GM19351 (cell line): ENCODE data around the gene OSBPL10.
A peak's percentile ranks its signal among the peaks of the same experiment; 100 is the strongest.
"Not testable (repeated sequence)": the region's sequence is repeated elsewhere in the genome, so short reads cannot be mapped to it uniquely, and the experiment has no call there.

Experiments
- ATAC-seq: cut with Tn5 transposase; IDR thresholded peaks from one replicate; pipeline ENCODE4 v1.9.1; 2021; ENCODE audit warnings: mild to moderate bottlenecking, moderate library complexity; ENCODE audit not compliant: unreplicated experiment

The OSBPL10 gene, protein sequence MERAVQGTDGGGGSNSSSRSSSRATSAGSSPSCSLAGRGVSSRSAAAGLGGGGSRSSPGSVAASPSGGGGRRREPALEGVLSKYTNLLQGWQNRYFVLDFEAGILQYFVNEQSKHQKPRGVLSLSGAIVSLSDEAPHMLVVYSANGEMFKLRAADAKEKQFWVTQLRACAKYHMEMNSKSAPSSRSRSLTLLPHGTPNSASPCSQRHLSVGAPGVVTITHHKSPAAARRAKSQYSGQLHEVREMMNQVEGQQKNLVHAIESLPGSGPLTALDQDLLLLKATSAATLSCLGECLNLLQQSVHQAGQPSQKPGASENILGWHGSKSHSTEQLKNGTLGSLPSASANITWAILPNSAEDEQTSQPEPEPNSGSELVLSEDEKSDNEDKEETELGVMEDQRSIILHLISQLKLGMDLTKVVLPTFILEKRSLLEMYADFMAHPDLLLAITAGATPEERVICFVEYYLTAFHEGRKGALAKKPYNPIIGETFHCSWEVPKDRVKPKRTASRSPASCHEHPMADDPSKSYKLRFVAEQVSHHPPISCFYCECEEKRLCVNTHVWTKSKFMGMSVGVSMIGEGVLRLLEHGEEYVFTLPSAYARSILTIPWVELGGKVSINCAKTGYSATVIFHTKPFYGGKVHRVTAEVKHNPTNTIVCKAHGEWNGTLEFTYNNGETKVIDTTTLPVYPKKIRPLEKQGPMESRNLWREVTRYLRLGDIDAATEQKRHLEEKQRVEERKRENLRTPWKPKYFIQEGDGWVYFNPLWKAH

DNA sequence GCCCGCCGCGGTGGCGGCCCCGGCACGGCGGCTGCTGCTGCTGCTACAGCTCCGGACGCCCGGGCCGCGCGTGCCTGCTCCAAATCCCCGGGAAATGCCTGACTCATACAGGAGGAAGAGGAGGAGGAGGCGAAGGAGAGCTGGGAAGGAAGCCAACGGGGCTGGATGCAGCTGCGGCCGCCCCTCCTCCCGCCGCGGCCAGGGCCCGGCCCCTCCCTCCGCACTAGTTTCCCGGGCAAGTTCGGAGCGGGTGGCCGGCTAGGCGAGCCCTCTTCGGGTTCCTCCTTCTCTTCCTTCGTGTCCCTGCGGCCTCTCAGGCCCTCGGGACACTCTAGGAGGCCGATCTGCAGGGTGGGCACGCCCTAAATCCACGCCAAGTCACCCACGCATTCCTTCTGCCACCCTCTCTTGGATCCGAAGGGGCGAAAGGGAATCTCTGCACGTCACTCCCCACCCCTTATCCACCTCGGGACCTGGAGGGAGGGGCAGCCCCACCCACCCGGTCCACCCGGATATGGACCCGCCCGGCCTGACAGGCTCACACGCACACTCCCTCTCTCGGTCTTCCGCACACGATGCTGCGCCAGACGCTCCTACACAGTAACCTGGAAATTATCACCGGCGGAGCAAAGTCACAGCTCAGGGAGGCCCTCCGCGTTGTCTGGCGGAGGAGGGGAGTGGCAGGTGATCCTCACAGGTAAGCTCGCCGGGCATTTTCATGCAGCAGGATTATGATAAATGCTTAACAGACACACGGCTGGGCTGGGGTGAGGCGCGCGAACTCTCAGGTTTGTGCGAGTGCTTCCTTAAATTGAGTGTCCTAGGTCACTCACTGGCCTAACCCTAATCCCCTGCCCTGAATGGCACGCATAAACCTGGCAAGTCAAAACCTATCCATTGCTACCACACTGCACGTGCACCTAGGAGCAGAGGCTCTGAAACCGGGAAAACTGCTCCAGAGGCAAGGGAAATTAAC is at the start of gene OSBPL10, which contains the start of gene ZNF860:
Gene OSBPL10 (minus strand): TSS at position 57 of the 976 bp plus-strand sequence. CDS start 83 bp downstream, outside the sequence.
Gene ZNF860 (plus strand): TSS at position 545 of the 976 bp plus-strand sequence. CDS start 7,330 bp downstream, outside the sequence.
- ATAC-seq, result peak; percentile 21

DNA sequence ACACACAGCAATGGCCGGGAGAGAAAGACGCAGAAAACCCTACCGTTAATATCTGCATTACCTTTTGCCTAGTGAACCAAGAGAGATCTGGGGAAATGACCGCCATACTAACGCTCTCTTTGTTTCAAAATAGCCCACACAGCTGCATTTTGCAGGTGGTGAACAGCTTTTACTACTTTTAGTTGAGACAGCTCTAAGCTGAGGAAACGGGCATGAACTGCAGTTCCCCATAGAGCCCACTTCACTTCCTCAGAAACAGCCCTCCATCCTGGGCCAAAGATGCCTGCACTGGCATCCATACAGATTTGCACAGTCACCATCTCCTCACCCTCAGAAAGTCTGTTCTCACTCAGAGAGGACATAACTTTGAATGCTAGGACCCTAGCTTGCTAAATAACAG is 45.5 kb upstream of the OSBPL10 start:
- no peak for ATAC-seq

DNA sequence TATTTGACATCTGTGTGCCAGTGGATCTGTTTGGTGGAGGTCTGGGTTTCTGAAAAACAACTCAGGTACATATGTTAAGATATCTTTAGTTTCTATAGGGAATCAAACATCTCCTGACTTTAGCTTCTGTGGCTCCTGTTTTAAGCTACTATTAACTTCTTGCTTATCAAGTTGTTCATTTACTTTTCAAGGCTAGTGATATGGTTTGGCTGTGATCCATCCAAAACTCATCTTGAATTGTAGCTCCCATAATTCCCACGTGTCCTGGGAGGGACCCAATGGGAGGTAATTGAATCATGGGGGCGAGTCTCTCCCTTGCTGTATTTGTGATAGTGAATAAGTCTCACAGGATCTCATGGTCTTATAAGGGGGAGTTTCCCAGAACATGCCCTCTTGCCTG is 41.9 kb upstream of the OSBPL10 start:
- ATAC-seq, result no peak

DNA sequence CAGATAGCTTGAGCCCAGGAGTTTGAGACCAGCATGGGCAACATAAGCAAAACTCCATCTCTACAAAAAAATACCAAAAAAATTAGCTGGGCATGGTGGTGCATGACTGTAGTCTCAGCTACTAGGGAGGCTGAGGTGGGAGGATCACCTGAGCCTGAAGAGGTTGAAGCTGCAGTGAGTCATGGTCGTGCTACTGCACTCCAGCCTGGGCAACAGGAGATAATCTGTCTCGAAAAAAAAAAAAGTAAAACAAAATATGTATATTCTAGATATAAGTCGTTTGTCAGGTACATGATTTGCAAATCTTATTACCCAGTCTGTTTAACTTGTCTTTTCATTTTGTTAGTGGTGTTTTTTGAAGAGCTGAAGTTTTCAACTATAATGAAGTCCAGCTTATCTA is 40.7 kb upstream of the OSBPL10 start:
- ATAC-seq, result no peak

DNA sequence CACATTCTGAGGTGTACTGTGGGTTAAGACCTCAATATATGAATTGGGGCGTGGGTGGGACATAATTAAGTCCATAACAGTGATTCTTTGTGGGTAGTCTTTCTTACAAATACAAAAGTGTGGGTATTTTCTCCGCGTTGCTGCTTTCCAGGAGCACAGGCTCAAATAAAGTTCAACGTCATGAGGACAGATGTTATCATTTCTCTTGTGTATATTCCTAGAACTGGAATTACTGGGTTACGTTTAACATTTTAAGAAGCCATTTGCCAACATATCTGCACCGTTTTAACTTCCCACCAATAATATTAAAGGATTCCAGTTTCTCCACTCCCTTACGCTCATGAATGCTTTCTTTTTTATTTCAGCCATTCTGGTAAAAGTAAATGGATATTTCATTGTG is 40.1 kb upstream of the OSBPL10 start:
- no peak for ATAC-seq

DNA sequence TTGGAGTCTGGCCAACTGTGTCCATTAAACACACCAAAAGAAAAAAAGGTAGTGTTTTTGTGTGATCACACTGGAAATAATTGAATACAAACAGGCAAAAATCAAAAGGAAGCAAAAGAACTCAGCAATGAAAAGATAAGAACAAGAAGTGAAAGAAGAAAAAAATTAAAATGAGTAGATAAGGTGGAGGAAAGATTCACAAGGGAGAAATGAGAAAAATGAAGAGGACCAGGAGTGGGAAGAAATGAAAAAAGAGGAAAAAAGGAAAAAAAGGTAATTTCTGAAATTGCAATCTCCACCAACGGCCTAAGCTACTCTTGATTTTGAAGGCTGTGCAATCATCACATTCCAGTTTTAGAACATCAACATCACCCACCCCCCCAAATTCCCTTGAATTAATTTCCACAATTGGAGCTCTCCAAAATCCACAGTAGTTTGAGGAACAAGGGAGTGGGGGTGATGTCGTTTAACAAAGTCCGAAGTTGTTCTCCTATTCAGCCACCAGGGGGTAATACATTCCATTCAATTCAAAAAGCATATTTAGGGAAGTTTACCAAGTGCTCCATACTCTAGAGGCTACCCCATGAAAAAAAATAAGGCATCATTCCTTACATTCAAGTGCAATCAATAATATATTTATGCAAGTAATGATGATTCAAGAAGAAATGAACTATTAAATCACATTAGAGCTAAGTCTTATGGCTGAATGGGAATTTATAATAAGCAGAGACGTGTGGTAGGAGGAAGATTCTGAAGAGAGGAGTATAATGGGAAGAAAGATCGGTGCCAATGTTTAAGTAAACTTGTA is 37.9 kb upstream of the OSBPL10 start:
- ATAC-seq, result peak; percentile 59

DNA sequence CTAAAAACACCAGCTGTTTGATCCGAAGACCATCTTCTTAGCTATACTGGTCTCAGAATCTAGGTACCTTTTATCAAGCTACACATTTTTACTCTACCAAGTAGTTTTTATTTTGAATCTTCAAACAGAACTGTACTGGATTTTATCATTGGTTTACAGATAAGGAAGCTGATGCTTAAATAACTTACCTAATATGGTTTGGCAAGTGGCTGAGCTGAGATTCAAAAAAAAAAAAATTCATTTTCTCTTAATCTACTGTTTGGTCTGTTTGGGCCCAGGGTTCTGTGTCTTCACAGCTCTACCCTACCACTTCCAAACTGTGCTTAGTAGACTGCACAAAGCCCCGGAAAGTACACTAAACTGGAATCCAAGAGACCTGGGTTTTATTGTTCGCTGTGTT is 36.2 kb upstream of the OSBPL10 start:
- no peak for ATAC-seq

DNA sequence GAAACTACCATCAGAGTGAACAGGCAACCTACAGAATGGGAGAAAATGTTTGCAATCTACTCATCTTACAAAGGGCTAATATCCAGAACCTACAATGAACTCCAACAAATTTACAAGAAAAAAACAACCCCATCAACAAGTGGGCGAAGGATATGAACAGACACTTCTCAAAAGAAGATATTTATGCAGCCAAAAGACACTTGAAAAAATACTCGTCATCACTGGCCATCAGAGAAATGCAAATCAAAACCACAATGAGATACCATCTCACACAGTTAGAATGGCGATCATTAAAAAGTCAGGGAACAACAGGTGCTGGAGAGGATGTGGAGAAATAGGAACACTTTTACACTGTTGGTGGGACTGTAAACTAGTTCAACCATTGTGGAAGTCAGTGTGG is 34.6 kb upstream of the OSBPL10 start:
- not testable (repeated sequence) for ATAC-seq

DNA sequence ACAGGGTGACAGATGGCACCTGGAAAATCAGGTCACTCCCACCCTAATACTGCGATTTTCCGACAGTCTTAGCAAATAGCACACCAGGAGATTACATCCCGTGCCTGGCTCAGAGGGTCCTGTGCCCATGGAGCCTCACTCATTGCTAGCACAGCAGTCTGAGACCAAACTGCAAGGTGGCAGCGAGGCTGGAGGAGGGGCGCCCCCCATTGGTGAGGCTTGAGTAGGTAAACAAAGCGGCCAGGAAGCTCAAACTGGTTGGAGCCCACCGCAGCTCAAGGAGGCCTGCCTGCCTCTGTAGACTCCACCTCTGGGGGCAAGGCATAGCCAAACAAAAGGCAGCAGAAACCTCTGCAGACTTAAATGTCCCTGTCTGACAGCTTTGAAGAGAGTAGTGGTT is 29.6 kb upstream of the OSBPL10 start:
- not testable (repeated sequence) for ATAC-seq

DNA sequence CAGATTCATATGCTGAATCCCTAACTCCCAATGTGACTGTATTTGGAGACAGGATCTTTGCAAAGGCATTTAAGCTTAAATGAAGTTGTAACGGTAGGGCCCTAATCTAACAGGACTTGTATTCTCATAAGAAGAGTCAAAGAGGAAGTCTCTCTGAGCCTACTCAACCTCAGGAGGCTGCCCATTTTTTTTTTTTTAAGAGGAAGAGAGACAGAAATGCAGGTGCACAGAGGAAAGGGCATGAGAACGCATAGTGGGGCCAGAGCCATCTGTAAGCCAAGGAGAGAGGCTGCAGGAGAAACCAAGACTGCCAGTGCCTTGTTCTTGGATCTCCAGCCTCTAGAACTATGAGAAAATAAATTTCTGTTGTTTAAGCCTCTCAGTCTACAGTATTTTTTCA is 28.9 kb upstream of the OSBPL10 start:
- ATAC-seq, result no peak

DNA sequence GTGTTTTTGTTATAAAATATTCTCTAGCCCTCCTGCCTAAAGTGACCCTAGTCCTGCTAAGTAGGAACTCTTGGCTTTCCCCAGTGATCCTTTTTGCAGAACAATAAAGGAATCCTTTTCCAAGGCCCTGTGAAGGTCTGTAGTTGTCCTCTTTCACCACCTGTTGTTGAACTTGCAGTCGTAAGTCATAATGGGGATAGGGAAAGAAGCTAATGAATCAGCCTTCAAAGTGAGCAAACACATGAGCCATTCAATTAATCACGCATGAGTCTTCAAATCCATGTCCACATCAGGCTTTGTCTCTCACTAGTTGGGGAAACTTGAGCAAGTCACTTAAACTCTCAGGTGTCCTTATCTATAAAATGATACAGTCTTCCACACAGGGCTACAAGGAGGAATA is 28.0 kb upstream of the OSBPL10 start:
- ATAC-seq, result no peak

DNA sequence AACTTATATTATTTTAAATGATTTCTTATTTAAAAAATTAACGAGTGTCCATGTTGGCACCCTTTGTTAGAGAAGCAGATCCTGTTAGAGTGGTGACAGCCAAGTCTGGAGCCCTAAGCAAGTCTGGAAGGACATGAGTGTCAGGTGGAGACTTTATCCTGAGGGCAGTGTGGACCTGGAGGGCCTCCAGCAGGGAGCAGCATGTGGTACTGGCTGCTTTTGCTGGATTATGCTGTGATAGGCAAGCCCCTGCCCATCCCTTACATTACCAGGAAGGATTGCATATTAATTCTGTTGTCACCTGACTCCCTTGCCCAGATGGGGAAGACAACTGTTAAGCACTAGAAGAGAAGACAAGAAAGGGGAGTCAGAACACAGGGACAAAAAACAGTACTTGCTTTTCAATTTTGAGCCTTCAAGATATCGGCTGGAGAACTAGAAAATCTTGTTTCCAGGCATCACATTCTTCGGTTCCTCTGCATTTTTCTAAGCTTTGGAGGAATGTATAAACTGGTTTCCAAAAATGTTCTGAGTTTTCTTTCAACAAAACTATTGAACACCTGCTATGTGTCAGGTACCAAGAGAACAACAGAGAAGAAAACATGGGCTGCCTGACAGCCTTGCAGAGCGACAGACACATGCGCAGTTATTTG is 23.2 kb upstream of the OSBPL10 start:
- ATAC-seq, result no peak

DNA sequence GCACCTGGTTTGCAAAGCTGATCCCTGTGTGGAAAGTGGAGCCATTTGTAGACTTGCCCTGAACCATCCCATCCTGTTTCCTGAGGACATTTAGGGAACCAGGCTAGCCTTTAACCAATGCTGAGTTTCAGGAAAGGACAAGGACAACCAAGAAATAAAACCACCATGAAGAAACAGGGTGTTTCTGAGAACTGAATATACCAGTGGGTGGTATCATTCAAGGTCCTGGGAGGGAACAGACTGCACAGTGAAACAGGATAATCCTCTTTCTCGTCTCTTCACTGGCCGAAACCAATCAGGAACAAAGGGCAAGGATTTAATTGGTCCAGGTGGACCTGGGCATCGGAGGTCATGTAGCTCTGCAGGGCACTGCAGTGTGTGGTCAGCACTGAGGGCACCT is 22.3 kb upstream of the OSBPL10 start:
- ATAC-seq, result no peak

DNA sequence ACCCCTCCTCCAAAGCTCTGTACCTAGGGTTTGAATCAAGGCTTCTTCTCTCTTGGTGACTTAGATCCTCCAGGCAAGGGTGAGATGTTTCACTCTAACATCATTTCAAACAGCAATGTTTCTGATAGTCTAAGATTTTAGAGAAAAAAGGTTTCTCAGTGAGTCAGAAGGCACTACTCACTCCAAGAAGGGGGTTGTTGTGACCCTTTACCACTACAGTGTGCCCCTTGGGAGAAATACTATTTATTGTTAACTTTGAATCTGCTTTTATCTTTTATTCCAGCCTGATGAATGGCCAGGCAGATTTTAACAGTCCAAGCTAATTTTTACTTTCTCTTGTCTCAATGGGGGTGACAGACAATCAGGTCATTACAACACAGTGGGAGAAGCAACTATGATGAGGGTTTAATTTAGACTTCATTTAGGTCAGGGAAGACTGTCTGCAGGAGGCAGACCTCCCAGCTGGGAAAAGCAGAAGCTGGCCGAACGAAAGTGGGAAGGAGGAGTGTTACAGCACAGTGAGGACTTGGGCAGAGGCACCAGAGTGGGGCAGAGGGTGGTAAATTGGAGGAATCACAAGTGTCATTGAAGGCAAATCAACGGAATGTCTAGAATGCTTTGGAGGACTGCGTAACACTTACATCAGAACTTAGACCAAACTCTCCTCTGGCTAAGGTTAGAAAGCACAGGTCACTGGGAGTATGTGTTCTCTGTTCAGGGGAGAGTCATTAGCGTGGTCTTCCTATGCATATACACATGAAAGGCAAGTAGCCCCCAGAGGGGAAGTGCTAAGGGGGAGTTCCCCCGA is 21.7 kb upstream of the OSBPL10 start:
- no peak for ATAC-seq

DNA sequence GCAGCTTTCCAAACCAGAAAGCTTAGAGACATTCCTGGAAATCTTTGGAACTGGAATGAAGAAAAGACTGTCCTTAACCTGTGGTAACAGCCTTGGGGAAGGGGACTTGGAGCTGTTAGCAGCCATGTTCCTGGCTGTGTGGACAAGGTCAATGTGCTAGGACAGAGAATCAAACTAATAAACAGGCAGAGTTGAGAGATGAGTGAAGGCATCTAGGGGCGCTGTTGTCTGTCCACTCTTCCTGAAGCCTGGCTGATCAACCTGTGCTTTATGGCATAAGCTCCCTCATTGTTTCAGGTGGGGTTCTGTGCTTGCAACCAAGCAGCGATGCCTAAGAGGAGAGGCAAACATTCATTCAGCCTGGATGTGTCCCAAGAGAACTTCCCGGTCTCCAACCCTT is 19.8 kb upstream of the OSBPL10 start:
- no peak for ATAC-seq

DNA sequence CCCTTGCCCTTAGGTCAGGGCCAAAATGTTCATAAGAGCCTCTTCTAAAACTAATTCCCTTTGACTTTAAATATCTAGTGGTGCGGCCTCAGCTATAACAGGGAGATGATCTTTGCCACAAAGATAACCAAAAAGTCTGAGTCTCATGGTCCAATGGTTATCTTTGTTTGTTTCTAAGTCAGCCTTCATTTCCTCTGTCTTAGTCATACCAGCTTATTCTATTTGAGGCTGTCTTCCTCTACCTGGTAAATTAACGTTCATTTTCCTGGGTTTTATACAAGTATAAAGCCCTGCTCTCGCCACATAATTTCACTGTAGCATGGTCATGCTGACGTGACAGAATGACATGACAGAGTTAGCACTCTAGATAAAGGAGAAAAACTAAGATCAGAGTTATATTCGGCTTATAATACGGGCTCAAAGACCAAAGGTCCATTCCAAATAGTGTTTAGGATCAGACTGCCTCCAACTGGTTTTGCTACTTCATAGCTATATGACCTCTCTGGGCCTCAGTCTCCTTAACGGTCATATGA is 18.9 kb upstream of the OSBPL10 start:
- peak; percentile 80 for ATAC-seq

DNA sequence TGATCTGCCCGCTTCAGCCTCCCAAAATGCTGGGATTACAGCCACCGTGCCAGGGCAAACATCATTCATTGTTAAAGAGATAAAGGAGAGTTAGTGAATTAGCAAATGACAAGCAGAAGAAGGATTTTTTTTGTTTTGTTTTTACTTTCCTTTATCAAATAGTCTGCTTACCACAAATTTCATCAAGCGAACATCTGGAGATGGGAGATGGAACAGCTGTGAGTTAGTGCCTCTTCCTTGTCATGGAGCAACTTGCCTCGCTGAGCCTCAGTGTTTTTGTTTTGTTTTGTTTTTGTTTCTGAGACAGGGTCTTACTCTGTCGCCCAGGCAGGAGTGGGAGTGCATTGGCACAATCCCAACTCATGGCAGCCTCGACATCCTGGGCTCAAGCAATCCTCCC is 16.4 kb upstream of the OSBPL10 start:
- ATAC-seq, result no peak

DNA sequence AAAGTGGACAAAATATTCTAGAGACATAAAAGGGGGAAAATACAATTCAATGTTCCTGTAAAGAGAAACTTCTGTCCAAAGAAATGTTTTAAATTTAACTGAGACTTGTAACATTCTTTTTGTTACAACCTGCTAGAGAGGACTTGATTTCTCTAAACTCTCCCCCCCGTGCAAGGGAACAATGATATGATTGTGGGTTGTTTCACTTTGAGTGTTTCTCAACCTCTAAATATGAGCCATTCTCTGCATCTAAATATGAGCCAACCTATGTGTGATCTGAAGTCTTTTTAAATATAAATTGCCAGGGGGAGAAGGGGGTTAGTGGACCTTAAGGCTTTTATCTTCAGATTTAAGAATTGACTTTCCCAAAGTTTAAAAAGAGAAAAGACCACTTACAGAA is 15.1 kb upstream of the OSBPL10 start:
- ATAC-seq, result peak; percentile 57
